Measurements from ENCODE around the gene NUDT1. TPM values are rescaled to one million over a fixed set of nuclear protein-coding genes. Genes with fewer than 3 reads are reported as not detected.

NUDT1 gene
- total RNA-seq, 2 donors from 2014 or later, result 12.2 to 14.2 TPM

DNA sequence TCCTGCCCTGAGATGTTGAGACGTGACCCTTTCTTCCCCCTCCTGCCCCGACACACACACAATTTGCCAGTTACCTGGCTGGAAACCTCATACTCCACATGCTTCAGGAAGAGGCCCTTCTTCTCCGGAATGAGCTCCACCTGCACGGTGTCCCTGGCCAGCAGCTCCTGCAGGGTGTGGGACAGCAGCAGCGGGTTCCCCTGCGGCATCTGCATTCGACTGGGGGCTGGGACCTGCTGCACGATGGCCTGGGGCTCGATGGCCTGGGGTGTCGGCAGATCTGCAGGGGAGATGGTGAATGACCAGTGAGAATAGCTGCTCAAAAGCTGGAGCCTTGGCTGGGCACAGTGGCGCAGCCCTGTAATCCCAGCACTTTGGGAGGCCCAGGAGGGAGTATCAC lies 36.0 kb downstream of the NUDT1 start:
- no peaks in the 10 kb centered on the region for H3K9me3 ChIP-seq
- H3K27ac ChIP-seq, result no peak overlapping the region
- H3K4me3 ChIP-seq, result no peak overlapping the region
- no peak for DNase-seq (ENCODE audit: low spot score)
- TF ChIP-seq, protein P1, sequence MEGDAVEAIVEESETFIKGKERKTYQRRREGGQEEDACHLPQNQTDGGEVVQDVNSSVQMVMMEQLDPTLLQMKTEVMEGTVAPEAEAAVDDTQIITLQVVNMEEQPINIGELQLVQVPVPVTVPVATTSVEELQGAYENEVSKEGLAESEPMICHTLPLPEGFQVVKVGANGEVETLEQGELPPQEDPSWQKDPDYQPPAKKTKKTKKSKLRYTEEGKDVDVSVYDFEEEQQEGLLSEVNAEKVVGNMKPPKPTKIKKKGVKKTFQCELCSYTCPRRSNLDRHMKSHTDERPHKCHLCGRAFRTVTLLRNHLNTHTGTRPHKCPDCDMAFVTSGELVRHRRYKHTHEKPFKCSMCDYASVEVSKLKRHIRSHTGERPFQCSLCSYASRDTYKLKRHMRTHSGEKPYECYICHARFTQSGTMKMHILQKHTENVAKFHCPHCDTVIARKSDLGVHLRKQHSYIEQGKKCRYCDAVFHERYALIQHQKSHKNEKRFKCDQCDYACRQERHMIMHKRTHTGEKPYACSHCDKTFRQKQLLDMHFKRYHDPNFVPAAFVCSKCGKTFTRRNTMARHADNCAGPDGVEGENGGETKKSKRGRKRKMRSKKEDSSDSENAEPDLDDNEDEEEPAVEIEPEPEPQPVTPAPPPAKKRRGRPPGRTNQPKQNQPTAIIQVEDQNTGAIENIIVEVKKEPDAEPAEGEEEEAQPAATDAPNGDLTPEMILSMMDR (IDR thresholded peaks at IDR 0.05), result no peak
- peaks cover 20% of the 10 kb centered on the region for H3K36me3 ChIP-seq
- H3K27me3 ChIP-seq, result no peaks in the 10 kb centered on the region
- peaks cover 0 to 18% of the 10 kb centered on the region in 2 donors for H3K4me1 ChIP-seq

GRCh38 chr7:2279896-2280295 lies 37.9 kb downstream of the NUDT1 start:
- no peaks in the 10 kb centered on the region for H3K27me3 ChIP-seq
- DNase-seq (ENCODE audit: low spot score), result no peak
- peaks cover 8% of the 10 kb centered on the region for H3K36me3 ChIP-seq
- H3K4me3 ChIP-seq, result no peak overlapping the region
- peaks cover 0 to 18% of the 10 kb centered on the region in 2 donors for H3K4me1 ChIP-seq
- TF ChIP-seq, protein P1 (IDR thresholded peaks at IDR 0.05), result no peak
- H3K27ac ChIP-seq, result no peak overlapping the region
- no peaks in the 10 kb centered on the region for H3K9me3 ChIP-seq

GRCh38 chr7:2280424-2280823 lies 38.4 kb downstream of the NUDT1 start:
- no peaks in the 10 kb centered on the region for H3K27me3 ChIP-seq
- H3K4me1 ChIP-seq, result peaks cover 0 to 18% of the 10 kb centered on the region in 2 donors
- DNase-seq (ENCODE audit: low spot score), result no peak
- H3K36me3 ChIP-seq, result peaks cover 7% of the 10 kb centered on the region
- no peaks in the 10 kb centered on the region for H3K9me3 ChIP-seq
- TF ChIP-seq, protein P1 (IDR thresholded peaks at IDR 0.05), result no peak
- H3K27ac ChIP-seq, result no peak overlapping the region
- H3K4me3 ChIP-seq, result no peak overlapping the region

- peaks cover 0 to 18% of the 10 kb centered on the region in 2 donors for H3K4me1 ChIP-seq
- H3K27me3 ChIP-seq, result no peaks in the 10 kb centered on the region
- H3K27ac ChIP-seq, result no peak overlapping the region
- no peak overlapping the region for H3K4me3 ChIP-seq
- TF ChIP-seq, protein P1 (IDR thresholded peaks at IDR 0.05), result no peak
- DNase-seq (ENCODE audit: low spot score), result no peak
- no peaks in the 10 kb centered on the region for H3K9me3 ChIP-seq
- peaks cover 7% of the 10 kb centered on the region for H3K36me3 ChIP-seq
Measured at GRCh38 chr7:2281541-2281940, 39.5 kb downstream of the NUDT1 start.

DNA sequence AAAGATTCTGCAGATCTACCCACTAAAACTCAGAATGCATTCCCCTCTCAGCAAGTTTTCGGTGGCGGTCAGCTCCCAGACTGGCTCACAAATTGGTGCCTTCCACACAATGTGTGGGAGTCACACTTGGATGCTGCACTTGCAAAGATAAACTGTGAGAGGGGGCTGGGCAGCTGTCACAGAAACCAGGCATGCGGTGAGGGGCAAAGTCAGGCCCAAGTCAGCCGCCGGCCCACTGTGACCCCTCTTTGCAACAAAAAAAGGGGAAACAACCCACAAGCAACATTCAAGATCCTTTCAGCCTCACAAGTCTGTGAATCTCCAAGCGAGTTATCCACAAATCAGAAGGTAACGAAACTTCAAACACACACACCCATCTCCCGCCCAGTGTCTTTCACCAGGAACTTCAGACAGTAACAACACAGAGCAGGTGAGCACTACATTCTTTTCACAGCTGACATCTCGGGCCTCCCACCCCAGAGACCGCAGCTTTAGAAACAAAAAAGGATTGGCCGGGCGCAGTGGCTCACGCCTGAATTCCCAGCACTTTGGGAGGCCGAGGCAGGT lies 40.2 kb downstream of the NUDT1 start:
- TF ChIP-seq, protein P1 (IDR thresholded peaks at IDR 0.05), result no peak
- no peaks in the 10 kb centered on the region for H3K27me3 ChIP-seq
- no peak overlapping the region for H3K27ac ChIP-seq
- peaks cover 0 to 18% of the 10 kb centered on the region in 2 donors for H3K4me1 ChIP-seq
- H3K36me3 ChIP-seq, result peaks cover 2% of the 10 kb centered on the region
- no peak for DNase-seq (ENCODE audit: low spot score)
- H3K4me3 ChIP-seq, result no peak overlapping the region
- no peaks in the 10 kb centered on the region for H3K9me3 ChIP-seq

DNA sequence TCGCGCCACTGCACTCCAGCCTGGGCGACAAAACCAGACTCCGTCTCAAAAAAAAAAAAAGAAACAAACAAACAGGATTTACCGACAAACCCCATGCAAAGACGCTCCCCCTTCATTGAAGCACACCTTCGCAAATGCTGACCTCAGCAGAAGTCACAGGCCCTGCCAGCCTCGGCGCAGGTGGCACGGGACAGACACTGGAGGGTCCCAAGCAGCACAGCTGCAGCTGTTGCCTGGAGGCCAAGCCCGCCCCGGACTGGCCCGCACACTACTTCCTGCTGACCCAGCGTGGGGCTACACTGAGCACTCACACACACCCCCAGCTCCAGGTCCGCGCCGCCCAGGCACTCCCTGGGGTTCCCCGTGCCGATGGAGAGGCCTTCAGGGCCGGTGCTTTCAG lies 41.0 kb downstream of the NUDT1 start:
- Histone ChIP-seq H3K36me3 (no peaks in the 10 kb centered on the region), H3K27ac (no peak overlapping the region), H3K4me3 (no peak overlapping the region), H3K4me1 (peaks cover 0 to 18% of the 10 kb centered on the region in 2 donors), H3K27me3 (no peaks in the 10 kb centered on the region), H3K9me3 (no peaks in the 10 kb centered on the region)
- no peak for DNase-seq (ENCODE audit: low spot score)
- TF ChIP-seq, protein P1 (IDR thresholded peaks at IDR 0.05), result no peak

Data from right atrium auricular region (tissue), 2 donors.